Suppressor macrophage treated with lipopolysaccharide for 4 hours (primary cell): Measurements from ENCODE around the gene MCM9.
"Not testable (repeated sequence)": the region's sequence is repeated elsewhere in the genome, so short reads cannot be mapped to it uniquely, and the experiment has no call there.

Experiments
- DNase-seq: peaks from one replicate; pipeline ENCODE4 v3.0.0-alpha.2; 2020

Gene MCM9

DNA sequence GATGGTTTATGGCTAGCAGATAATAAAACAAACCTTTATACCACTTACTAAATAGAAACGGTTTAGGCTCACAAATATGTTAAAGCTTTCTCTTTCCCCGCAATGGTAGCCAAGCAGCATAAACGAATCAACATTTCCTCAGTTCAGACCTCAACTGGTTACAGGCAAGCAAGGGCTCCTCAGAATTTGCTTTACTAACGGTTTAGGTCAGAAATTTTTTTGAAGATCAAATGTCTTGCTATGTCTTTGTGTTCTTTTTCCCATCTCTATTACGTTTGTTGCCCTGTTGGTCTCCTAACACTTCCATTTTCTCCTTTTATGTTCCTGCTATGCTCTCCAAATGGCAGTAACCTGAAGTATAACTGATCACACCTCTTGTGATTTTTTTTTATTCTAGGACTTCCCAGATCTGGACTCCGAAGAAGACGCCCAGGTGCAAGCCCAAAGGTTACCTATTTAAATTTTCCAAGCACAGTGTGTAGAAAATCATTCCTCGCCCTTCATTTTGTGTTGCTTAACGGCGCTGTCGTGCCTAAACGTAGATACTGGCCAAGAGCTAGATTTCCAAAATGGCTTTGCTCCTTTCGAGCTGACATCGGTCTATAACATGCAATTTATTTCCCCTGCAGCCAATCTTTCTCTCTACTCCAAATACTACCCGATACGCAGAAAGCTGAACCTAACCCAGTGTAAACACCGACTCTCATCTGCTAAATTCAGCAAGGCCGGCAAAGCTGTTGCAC is 41.7 kb downstream of the MCM9 start:
- peak; percentile 41 for DNase-seq

- DNase-seq = peak; percentile 30
Observed at GRCh38 chr6:118892355-118892991, 42.5 kb downstream of the MCM9 start.

- DNase-seq = peak; percentile 65
Observed at GRCh38 chr6:118890997-118891790, 43.8 kb downstream of the MCM9 start.

- no peak for DNase-seq
Observed at GRCh38 chr6:118889163-118889562, 45.8 kb downstream of the MCM9 start.

- no peak for DNase-seq
Observed at GRCh38 chr6:118886641-118887040, 48.3 kb downstream of the MCM9 start.

GRCh38 chr6:118882314-118882905 is 52.5 kb downstream of the MCM9 start:
- DNase-seq = no peak

DNA sequence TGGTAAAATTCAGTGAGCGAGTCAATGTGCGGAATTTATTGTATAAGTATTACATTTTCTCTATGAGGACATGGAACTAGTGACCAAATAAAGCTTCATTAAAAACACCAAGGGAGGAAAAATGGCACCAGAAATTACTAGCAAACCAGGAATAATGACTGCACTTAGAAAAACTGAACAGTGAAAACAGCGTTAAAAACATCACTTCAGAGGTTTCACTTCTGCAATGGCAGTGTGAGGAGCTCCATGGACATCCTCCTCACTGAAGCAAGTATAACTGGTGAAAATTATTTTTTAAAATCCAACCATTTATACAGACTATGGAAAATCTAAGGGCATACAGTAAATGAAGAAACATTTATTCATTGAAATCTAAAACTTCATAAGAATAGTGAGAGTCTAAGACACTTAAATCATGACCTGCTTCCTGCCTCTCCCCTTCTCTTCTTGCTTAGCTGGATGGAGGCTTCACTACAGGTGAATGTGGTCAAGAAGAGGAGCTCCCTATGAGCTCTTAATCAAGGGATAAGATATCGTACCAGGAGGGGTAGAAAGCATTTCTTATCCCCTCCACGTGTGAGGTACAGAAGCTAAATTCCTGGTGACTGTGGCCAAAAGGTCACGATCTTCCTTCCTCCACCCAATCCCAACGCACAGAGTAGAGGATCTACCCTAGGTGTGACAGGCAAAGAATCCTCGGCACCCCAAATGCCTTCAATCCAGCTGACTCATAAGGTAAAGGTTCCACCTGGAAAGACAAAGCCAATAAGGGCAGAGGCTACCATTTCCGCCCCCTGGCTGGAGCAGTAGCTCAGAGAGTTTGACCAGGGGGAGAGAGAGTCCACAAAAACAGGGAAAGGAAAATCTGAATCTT is 53.3 kb downstream of the MCM9 start:
- peak; percentile 23 for DNase-seq

DNA sequence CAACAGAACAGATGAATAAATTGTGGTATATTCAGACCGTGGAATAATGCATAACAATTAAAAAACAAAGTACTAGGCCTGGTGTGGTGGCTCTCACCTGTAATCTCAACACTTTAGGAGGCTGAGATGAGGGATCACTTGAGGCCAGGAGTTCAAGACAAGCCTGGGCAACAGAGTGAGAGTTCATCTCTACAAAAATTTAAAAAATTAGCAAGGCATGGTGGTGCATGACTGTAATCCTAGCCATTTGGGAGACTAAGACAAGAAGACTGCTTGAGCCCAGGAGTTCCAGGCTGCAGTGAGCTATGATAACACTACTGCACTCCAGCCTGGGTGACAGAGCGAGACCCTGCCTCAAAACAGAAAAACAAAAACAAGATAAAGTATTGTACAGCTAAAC is 57.2 kb downstream of the MCM9 start:
- no peak for DNase-seq

DNA sequence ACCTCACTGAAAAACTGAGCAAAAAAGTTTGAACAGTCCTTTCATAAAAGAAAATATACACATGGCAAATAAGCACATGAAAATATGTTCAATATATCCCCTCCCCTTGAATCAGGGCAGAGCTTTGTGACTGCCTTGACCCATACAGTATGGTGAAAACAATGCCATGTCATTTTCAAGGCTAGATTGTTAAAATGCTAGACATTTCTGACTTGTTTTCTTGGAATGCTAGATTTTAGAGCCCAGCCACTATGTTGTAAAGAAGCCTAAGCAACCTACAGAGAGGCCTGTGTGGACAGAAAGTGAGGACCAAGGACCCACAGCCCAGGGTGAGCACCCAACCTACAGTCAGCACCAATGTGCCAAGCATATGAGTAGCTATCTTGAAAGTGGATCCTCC is 58.1 kb downstream of the MCM9 start:
- DNase-seq = no peak

GRCh38 chr6:118876198-118876597 is 58.8 kb downstream of the MCM9 start:
- DNase-seq = no peak

- DNase-seq = no peak
Observed at GRCh38 chr6:118875672-118876071, 59.3 kb downstream of the MCM9 start.

DNA sequence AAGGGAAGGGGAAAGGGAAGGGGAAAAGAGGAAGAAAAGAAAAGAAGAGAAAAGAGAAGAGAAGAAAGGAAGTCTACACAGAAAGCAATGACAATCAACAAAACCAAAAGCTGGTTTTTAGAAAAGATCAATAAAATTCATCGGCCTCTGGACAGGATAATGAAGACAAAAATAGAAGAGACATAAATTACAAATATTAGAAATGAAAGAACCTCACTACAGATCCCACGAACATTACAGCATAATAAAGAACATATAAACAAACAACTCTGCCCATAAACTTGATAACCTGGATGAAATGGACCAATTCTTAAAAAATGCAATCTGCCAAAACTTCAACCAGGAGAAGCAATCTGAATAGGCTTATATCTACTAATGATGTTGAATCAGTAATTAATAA is 61.7 kb downstream of the MCM9 start:
- no peak for DNase-seq

DNA sequence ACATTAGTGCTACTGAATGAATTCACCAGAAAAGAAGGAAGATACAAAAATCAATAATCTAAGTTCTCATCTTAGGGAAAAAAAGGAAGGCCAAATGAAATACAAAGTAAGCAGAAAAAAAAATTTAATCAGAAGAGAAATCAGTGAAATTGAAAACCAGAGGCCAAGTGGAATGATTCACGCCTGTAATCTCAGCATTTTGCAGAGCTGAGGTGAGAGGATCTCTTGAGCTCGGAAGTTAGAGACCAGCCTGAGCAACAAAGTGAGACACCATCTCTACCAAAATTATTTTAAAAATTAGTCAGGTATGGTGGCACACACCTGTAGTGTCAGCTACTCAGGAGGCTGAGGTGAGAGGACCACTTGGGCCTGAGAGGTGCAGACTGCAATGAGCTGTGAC is 62.2 kb downstream of the MCM9 start:
- DNase-seq = no peak

- DNase-seq = no peak
Observed at GRCh38 chr6:118872318-118872717, 62.6 kb downstream of the MCM9 start.

DNA sequence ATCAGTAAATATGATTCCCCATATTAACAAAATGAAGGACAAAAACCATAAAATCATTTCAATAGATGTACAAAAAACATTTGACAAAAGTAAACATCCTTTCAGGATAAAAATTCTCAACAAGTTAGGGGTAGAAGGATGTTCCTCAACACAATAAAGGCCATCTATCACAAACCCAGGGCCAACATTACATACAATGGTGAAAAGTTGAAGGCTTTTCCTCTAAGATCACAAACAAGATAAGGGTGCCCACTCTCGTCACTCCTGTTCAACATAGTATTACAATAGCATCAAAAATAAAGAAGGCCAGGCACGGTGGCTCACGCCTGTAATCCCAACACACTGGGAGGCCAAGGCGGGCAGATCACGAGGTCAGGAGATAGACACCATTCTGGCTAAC is 63.6 kb downstream of the MCM9 start:
- DNase-seq = no peak

DNA sequence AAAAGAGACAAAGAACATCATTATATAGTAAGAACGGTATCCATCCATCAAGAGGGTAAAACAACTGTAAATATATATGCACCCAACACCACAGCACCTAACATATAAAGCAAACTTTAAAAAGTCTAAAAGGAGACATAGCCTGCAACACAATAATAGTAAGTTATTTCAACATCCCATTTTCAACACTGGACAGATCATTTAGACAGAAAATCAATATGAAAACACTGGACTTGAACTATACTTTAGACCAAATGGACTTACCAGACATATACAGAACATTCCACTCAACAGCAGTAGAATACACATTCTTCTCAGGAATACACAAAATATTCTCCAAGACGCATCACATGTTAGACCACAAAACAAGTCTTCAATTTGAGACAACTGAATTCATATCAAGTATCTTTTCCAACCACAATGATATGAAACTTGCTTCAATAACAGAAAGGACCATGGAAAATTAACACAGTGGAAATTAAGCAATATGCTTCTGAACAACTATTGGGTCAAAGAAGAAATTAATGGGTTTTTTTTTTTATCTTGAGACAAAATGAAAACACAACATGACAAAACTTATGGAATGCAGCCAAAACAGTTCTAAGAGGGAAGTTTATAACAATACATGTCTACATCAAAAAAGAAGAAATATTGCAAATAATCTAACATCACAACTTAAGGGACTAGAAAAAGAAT is 64.9 kb downstream of the MCM9 start:
- peak; percentile 41 for DNase-seq

- DNase-seq = no peak
Observed at GRCh38 chr6:118869350-118869749, 65.6 kb downstream of the MCM9 start.

DNA sequence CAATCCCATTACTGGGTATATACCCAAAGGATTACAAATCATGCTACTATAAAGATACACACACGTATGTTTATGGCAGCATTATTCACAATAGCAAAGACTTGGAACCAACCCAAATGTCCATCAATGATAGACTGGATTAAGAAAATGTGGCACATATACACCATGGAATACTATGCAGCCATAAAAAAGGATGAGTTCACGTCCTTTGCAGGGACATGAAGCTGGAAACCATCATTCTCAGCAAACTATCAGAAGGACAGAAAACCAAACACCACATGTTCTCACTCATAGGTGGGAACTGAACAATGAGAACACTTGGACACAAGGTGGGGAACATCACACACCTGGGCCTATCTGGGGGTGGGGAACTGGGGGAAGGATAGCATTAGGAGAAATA is 66.1 kb downstream of the MCM9 start:
- DNase-seq = not testable (repeated sequence)

- no peak for DNase-seq
Observed at GRCh38 chr6:118867181-118867580, 67.8 kb downstream of the MCM9 start.

DNA sequence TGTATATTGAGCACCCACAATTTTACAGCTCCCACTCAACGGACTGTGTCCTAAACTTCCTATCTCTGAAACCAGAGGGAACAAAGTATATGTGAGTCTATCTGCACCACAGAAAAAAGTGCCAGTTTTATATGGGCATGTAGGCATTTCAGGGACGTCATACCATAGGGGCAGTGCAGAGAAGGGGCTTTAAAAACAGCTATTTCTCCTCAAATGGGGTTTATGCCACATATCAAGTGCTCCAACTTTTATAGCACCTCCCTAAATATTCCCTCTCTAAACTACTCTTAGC is 69.9 kb downstream of the MCM9 start:
- no peak for DNase-seq

- peak; percentile 35 for DNase-seq
Observed at GRCh38 chr6:118864341-118865099, 70.4 kb downstream of the MCM9 start.
